ENCODE results near the gene TENT5C.
"Not testable (repeated sequence)": the region's sequence is repeated elsewhere in the genome, so short reads cannot be mapped to it uniquely, and the experiment has no call there.

TENT5C gene

GRCh38 chr1:117605774-117606648 is at the start of gene TENT5C:
TENT5C (plus strand) TSS chr1:117606048; CDS start chr1:117622869, 16,821 bp downstream.
- peak; percentile 92 for DNase-seq (ENCODE audit: low spot score)

DNA sequence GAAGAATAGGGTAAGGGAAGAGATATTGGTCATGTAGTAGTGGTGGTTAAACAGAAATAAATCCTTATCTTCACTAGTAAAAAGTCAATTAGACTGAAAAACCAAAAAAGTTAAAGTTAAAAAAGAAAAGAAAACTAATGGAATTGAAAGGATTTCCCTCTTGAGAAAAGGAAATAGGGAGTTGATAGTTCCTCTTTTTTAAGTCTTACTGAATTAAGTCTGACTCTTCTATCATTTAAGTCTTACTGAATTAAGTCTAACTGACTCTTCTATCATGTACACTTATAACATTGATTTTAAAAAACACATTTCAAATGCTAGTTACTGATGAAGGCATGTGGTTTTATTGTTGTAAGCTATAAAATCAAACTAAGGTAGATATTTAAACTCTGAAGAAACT is 49.5 kb upstream of the TENT5C start:
- no peak for DNase-seq (ENCODE audit: low spot score)

DNA sequence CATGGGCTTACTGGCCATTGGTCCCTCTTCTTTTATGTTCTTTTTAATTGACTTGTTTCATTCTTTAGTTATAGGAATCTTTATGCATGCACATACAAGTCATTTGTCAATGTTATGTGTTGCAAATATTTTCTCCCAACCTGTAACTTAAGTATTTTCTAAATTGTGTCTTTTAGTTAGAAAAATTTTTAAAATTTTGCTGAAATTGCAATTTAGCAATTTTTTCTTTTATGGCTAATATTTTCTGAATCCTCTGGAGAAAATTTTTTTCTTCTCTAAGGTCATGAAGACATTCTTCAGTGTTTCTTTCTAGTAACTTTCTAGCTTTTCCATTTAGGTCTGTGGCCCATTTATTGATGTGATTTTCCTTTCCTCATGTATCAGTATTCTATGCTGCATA is 48.9 kb upstream of the TENT5C start:
- DNase-seq (ENCODE audit: low spot score), result no peak

DNA sequence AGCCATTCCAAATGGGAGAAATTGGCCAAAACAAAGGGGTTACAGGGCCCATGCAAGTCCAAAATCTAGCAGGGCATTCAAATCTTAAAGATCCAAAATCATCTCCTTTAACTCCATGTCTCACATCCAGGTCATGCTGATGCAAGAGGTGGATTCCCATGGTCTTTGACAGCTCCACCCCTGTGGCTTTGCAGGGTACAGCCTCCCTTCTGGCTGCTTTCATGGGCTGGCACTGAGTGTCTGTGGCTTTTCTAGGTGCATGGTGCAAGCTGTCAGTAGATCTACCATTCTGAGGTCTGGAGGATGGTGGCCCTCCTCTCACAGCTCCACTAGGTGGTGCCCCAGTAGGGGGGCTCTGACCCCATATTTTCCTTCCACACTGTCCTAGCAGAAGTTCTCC is 47.4 kb upstream of the TENT5C start:
- DNase-seq (ENCODE audit: low spot score), result not testable (repeated sequence)

GRCh38 chr1:117559139-117559538 is 46.7 kb upstream of the TENT5C start:
- DNase-seq (ENCODE audit: low spot score), result no peak

- DNase-seq (ENCODE audit: low spot score), result no peak
These were observed 45.9 kb upstream of the TENT5C start for GRCh38 chr1:117559985-117560384.

DNA sequence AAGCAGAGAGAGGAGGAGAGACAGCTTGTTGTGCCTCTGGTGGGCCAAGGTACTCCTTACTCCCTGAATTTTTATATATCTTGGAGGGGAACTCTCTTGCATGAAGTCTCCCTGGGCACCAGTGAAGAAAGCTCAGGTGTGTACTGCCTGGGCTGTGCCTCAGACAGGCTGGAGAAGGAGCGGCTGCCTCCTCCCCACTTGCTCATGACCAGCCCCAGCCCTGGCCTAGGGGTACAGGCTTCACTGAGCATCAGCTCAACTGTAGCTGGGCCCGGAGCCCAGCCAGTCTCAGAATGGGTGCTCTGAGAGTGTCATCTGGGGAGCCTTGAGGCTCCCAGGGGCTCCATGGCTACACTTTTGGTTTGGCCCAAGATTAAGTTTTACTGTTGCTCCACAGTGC is 44.8 kb upstream of the TENT5C start:
- no peak for DNase-seq (ENCODE audit: low spot score)

DNA sequence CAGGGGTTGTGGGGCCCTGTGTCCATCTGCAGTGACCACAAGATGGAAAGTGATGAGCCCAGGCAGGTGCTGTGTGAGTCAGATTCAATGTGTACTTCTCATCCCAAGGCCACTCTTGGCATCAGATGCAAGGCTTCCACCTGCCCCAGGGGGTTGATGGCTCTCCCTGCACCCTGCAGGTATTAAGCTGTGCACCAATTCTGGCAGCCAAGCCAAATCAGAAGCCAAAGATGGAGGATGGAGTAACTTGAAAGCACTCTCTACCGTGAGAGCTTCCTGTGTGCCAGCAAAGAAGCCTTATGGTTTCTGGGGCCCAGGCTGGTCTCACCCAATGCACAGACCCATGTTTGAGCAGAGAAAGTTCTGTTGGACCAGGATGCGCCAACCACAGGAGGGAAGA is 44.3 kb upstream of the TENT5C start:
- DNase-seq (ENCODE audit: low spot score), result no peak

- no peak for DNase-seq (ENCODE audit: low spot score)
These were observed 43.0 kb upstream of the TENT5C start for GRCh38 chr1:117562581-117563491.

- DNase-seq (ENCODE audit: low spot score), result no peak
These were observed 42.4 kb upstream of the TENT5C start for GRCh38 chr1:117563492-117563875.

GRCh38 chr1:117564227-117565075 is 41.4 kb upstream of the TENT5C start:
- DNase-seq (ENCODE audit: low spot score), result no peak

- no peak for DNase-seq (ENCODE audit: low spot score)
These were observed 40.7 kb upstream of the TENT5C start for GRCh38 chr1:117565076-117565556.

GRCh38 chr1:117565745-117566455 is 39.9 kb upstream of the TENT5C start:
- no peak for DNase-seq (ENCODE audit: low spot score)

GRCh38 chr1:117566556-117566955 is 39.3 kb upstream of the TENT5C start:
- no peak for DNase-seq (ENCODE audit: low spot score)

DNA sequence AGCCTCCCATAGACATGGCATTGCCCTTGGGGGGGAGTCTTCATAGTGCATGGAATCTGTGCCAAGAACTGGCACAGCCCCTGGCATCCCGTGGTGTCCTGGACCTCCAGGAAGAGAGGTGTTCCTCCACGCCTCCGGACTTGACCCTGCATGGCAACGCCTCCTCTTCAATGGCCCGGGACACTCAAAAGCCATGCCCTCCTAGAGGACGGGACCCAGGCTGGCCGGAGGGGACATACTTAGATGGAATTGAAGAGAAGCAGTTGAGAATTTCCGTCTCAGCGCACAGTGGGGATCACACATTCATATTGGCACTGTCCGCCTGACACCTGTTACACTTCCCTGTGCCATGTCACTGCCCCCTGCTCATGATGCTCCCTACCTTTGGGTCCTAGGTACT is 38.4 kb upstream of the TENT5C start:
- no peak for DNase-seq (ENCODE audit: low spot score)

DNA sequence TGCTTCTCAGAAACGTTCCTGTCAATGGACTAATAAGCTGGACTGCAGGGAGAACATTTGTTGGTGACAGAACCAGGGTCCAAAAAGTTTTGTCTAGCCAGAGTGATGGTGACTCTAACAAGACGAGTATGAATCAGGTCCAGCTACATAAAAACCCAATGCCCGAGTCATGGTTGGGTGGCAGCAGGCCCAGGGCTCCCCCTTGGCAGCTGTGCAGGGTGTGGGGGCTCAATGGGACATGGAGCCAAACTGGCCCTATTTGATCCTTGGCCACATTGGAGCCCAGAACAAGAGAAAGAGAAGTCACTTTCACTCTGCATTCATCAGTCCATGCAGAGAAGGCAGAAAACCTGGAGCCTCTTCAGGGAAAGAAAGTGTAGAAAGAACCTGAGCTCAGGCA is 37.9 kb upstream of the TENT5C start:
- no peak for DNase-seq (ENCODE audit: low spot score)

- DNase-seq (ENCODE audit: low spot score), result no peak
These were observed 36.8 kb upstream of the TENT5C start for GRCh38 chr1:117568999-117569398.

DNA sequence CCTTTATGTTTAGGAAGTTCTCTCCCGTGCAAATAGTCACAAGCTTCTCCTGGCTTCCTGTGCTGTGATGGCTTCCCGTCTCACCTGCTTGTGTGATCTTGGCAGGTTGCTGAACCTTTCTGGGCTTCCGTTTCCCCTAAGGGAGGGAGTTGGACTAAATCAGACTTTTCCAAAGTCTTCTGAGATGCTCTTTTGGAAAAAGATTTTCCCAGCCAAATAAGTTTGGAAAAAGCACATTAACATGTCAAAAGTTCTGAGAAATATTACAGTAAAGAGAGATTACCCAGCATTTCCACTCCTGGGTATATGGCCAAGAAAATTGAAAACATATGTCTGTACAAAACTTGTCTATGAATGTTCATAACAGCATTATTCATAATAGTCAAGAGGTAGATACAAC is 36.0 kb upstream of the TENT5C start:
- no peak for DNase-seq (ENCODE audit: low spot score)

DNA sequence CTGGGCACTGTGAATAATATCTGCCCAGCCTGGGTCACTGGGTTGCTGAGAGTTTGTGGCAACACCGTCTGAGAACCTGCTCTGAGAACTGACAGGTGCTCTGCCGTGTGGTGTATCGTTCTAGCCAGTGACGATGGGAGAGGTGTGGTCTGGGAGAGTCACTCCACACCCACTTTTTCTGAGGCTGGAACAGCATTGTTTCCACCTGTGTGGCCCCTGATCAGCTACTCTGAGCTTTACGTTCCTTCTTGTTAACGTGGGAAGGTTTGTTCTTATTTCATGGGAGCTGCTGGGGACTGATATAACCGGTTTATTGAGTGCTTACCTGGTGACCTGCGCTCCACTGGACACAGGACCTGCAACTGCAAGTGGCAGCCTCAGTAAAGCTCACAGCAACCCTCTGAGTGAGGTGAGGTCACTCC is 34.8 kb upstream of the TENT5C start:
- DNase-seq (ENCODE audit: low spot score), result no peak

GRCh38 chr1:117571496-117571895 is 34.4 kb upstream of the TENT5C start:
- no peak for DNase-seq (ENCODE audit: low spot score)

DNA sequence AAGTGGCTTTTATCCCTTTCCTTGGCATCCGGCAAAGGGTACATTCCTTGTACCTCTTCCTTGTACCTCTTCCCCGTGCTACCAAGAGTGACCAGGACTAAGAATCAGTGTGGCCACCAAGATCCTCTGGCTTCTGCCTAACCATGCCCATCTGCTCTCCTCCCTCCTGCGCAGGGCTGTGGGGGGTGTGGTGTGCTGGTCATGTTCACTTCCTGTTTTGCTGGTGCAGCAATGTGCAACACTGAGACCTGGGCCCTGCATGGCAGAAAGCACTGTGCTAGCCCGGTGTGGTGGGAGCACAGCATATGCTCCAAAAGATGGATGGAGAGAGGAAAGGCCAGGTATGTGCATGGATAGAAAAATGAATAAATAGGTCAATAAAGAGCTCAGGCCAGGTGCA is 33.3 kb upstream of the TENT5C start:
- DNase-seq (ENCODE audit: low spot score), result no peak

Measured in HuH-7 (cell line).